HepG2 (cell line): ENCODE data around the gene RSPRY1. TPM values are rescaled to one million over a fixed set of nuclear protein-coding genes. Genes with fewer than 3 reads are reported as not detected.

Source experiments
- ATAC-seq: fragments of 200-7000 bp; cut with Tn5 transposase; 3 replicates; pipeline ENCODE4 v1.9.1; 2020; ENCODE audit warnings: mild to moderate bottlenecking, moderate library complexity
- BruUV-seq: library from RNA; stranded (reverse); fragments of 400-500 nt; replicated peaks from 2 replicates; lab custom pipeline; 2021; lab: Mats Ljungman, UMichigan
- CTCF ChIA-PET: fragments of 300-600 bp; formaldehyde crosslinking; extraction: SDS; loops from one replicate; lab custom pipeline; 2021; ENCODE audit warnings: low total read pairs, inconsistent platforms, low intra/inter-chr PET ratio; lab: Yijun Ruan, JAX
- POLR2A ChIA-PET: fragments of 350-600 bp; sonication (Branson Sonifier 250); formaldehyde crosslinking; loops from one replicate; lab custom pipeline; 2020; ENCODE audit warnings: antibody characterized with exemption, inconsistent platforms; lab: Yijun Ruan, JAX
- DNase-seq: peaks from one replicate; pipeline ENCODE4 v3.0.0-alpha.2; 2015; ENCODE audit warnings: low spot score
- FAIRE-seq: peaks from 3 replicates; lab custom pipeline; 2011; peaks lifted over from hg19 to GRCh38; lab: Jason Lieb, UNC
- H2AFZ ChIP-seq: one replicate; pipeline ENCODE4 v1.6.1; 2011; ENCODE audit warnings: low read length, inconsistent platforms
- H3K27ac ChIP-seq: fragments of 300-600 bp; 3 replicates; pipeline ENCODE4 v1.8.0; 2011; ENCODE audit warnings: mixed run types, mild to moderate bottlenecking, mixed read lengths, low read length, inconsistent platforms; ENCODE audit not compliant: insufficient read depth; ENCODE audit errors: extremely low read length
- H3K27me3 ChIP-seq, 2 experiments: fragments of 200-600 bp in 1 of 2; 2 replicates in 1 of 2; 3 replicates in 1 of 2; pipeline versions ENCODE4 v1.6.0 to v1.8.0; 2011; ENCODE audit warnings: low read length in 2 of 2, mild to moderate bottlenecking in 2 of 2, moderate library complexity in 2 of 2, inconsistent platforms in 1 of 2; ENCODE audit not compliant: insufficient read depth in 2 of 2, control insufficient read depth in 1 of 2
- H3K36me3 ChIP-seq, 2 experiments: fragments of 200-600 bp in 1 of 2; replicated peaks in 1 of 2; 2 replicates in 1 of 2; 3 replicates in 1 of 2; pipeline versions ENCODE4 v1.5.1 to v1.8.0; 2011; ENCODE audit warnings: low read length in 2 of 2, inconsistent platforms in 1 of 2; ENCODE audit not compliant: insufficient read depth in 2 of 2, control insufficient read depth in 1 of 2
- H3K4me1 ChIP-seq: 2 replicates; pipeline ENCODE4 v1.5.1; 2012; ENCODE audit warnings: low read length, inconsistent platforms; ENCODE audit not compliant: insufficient read depth
- H3K4me2 ChIP-seq: 2 replicates; pipeline ENCODE4 v1.6.0; 2011; ENCODE audit warnings: low read depth, low read length, inconsistent platforms
- H3K4me3 ChIP-seq, 3 experiments: fragments of 200-600 bp in 1 of 3; sonication (generic), shearing (Covaris generic) in 1 of 3; replicated peaks in 1 of 3; 2 replicates each; pipeline ENCODE4 v1.5.1; 2011 to 2016; ENCODE audit warnings: low read length in 3 of 3, inconsistent platforms in 2 of 3, low read depth in 2 of 3, mild to moderate bottlenecking in 2 of 3, control low read depth in 1 of 3, mixed read lengths in 1 of 3; ENCODE audit not compliant: insufficient read depth in 1 of 3
- H3K79me2 ChIP-seq: one replicate; pipeline ENCODE4 v1.6.1; 2011; ENCODE audit warnings: low read length, inconsistent platforms; ENCODE audit not compliant: insufficient read depth
- H3K9ac ChIP-seq: 2 replicates; pipeline ENCODE4 v1.6.0; 2011; ENCODE audit warnings: mild to moderate bottlenecking, low read depth, low read length, inconsistent platforms; ENCODE audit not compliant: insufficient read depth
- H3K9me3 ChIP-seq: 2 replicates; pipeline ENCODE4 v1.5.1; 2012; ENCODE audit warnings: mild to moderate bottlenecking, low read length
- H4K20me1 ChIP-seq: 2 replicates; pipeline ENCODE4 v1.6.0; 2011; ENCODE audit warnings: inconsistent platforms, mild to moderate bottlenecking, low read length, moderate library complexity; ENCODE audit not compliant: insufficient read depth
- CENPT ChIP-seq: sonication (generic); formaldehyde crosslinking; IDR thresholded peaks from 2 replicates; pipeline ENCODE4 v1.8.0; 2022; ENCODE audit warnings: low read depth, mild to moderate bottlenecking, moderate library complexity, missing genetic modification reagents
- DMAP1 ChIP-seq: IDR thresholded peaks from 2 replicates; pipeline ENCODE4 v1.6.1; 2016
- PREB ChIP-seq: sonication (generic); formaldehyde crosslinking; IDR thresholded peaks from 2 replicates; pipeline ENCODE4 v1.4.0; 2020; ENCODE audit warnings: missing genetic modification reagents
- SRSF9 ChIP-seq: fragments of 200-400 bp; formaldehyde crosslinking; IDR thresholded peaks from 2 replicates; pipeline ENCODE4 v1.6.1; 2018; ENCODE audit warnings: borderline replicate concordance, mild to moderate bottlenecking, low read depth, low read length; ENCODE audit not compliant: insufficient read depth, poor library complexity, severe bottlenecking
- TAF15 ChIP-seq: fragments of 200-400 bp; formaldehyde crosslinking; IDR thresholded peaks from one replicate; pipeline ENCODE4 v1.6.1; 2018; ENCODE audit warnings: mild to moderate bottlenecking, low read depth, low read length; ENCODE audit not compliant: poor library complexity, severe bottlenecking
- TBL1XR1 ChIP-seq: fragments of 150-350 bp; IDR thresholded peaks from 2 replicates; pipeline ENCODE4 v1.6.1; 2014; ENCODE audit warnings: borderline replicate concordance, low read length; ENCODE audit not compliant: partially characterized antibody
- TEAD3 ChIP-seq: optimal IDR thresholded peaks from 2 replicates; pipeline ENCODE3; 2016; ENCODE audit warnings: borderline replicate concordance
- ZBTB4 ChIP-seq: sonication (generic); formaldehyde crosslinking; IDR thresholded peaks from 2 replicates; pipeline ENCODE4 v1.4.0; 2020; ENCODE audit warnings: missing genetic modification reagents, mild to moderate bottlenecking, borderline replicate concordance
- ZNF337 ChIP-seq: sonication (generic); formaldehyde crosslinking; IDR thresholded peaks from 2 replicates; pipeline ENCODE4 v1.5.1; 2020; ENCODE audit warnings: missing genetic modification reagents, low read depth, mild to moderate bottlenecking, borderline replicate concordance
- ZNF468 ChIP-seq: sonication (generic); formaldehyde crosslinking; IDR thresholded peaks from 2 replicates; pipeline ENCODE4 v1.8.0; 2022; ENCODE audit warnings: mild to moderate bottlenecking, moderate library complexity, missing genetic modification reagents
- ZNF605 ChIP-seq: sonication (generic); formaldehyde crosslinking; IDR thresholded peaks from 2 replicates; pipeline ENCODE4 v1.8.0; 2022; ENCODE audit warnings: mild to moderate bottlenecking, missing genetic modification reagents
- WGBS: methylation state at CpG from one replicate; pipeline ENCODE4 v1.1.6; 2017; ENCODE audit warnings: low lambda C conversion rate; 5-methylcytosine and 5-hydroxymethylcytosine counted together
- in situ Hi-C: cut with HindIII; loops from 2 replicates; pipeline ENCODE4 v1.10.0; 2017; ENCODE audit warnings: low pct_unique_long_range_greater_than_20kb; ENCODE audit not compliant: extremely low pct_ligation_motif_present
- intact Hi-C: fragments of 100-400 bp; cut with micrococcal nuclease; formaldehyde crosslinking; loops from one replicate; pipeline ENCODE4 v1.10.0; 2022; ENCODE audit not compliant: unreplicated experiment
- polyA plus RNA-seq, 8 experiments: library from polyadenylated mRNA; depleted of rRNA in 3 of 8; stranded (reverse) in 7 of 8; unstranded in 1 of 8; fragments of >200 nt; fragmentation: Illumina TruSeq in 4 of 8; extraction: Trizol in 4 of 8; gene quantifications; 2 replicates each; pipeline versions ENCODE4 v1.2.1 to v1.2.3, GENCODE V29; 2011 to 2016; ENCODE audit warnings: low read depth in 4 of 8, missing spikeins in 1 of 8, mixed read lengths in 1 of 8; ENCODE audit not compliant: insufficient read depth in 1 of 8
- total RNA-seq, 5 experiments: library from RNA; depleted of rRNA; stranded (reverse); fragments of >200 nt; fragmentation: Illumina TruSeq; extraction: Trizol; gene quantifications; 2 replicates each; pipeline ENCODE4 v1.2.3, GENCODE V29; 2016; ENCODE audit warnings: low read depth in 1 of 5
- TF ChIP-seq, protein P1 (sequence below): IDR thresholded peaks from 2 replicates; pipeline ENCODE4 v1.6.1; 2016; ENCODE audit warnings: low read depth
- TF ChIP-seq, protein P2 (sequence below): sonication (generic); formaldehyde crosslinking; IDR thresholded peaks from 2 replicates; pipeline ENCODE4 v1.4.0; 2020; ENCODE audit warnings: missing genetic modification reagents, borderline replicate concordance

RSPRY1 gene
- total and polyA plus RNA-seq, 2 of the 13 experiments (the other 11 are each of a cell fraction or from before 2014, with no cell fraction given), result 53.4 to 61.0 TPM

DNA sequence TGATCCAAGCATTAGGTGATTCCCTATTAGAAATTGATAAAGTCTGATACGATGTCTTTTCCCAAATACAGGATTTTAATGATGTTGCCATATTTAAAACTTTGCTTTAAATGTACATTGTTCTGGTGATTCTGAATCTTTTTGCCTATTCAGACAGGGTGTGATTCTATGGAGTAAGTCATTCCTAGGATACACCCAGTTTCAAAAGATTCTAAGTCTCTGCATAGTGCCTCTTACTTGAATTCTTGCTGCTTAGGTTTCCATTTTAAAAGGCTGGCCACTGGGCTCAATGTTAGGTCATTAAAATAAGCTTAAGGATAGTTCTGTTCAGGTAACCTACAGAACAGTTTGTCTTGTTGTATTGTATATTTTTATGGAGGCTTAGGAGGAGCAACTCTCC lies 36.9 kb downstream of the RSPRY1 start:
- H3K36me3 ChIP-seq, result peaks cover 41 to 89% of the 10 kb centered on the region in 2 experiments
- H3K79me2 ChIP-seq, result peaks cover 2% of the 10 kb centered on the region
- no peak overlapping the region for H3K4me2 ChIP-seq
- no peaks in the 10 kb centered on the region for H3K27me3 ChIP-seq
- no peaks in the 10 kb centered on the region for H3K4me1 ChIP-seq
- TF ChIP-seq ZNF337 (CRISPR knock-in tag) (no peak), DMAP1 (CRISPR knock-in tag) (no peak), TAF15 (no peak), ZNF468 (CRISPR knock-in tag) (no peak), PREB (CRISPR knock-in tag) (no peak), SRSF9 (no peak), ZBTB4 (CRISPR knock-in tag) (no peak), TEAD3 (CRISPR knock-in tag) (no peak), CENPT (no peak), ZNF605 (CRISPR knock-in tag) (no peak), TBL1XR1 (no peak)
- TF ChIP-seq, protein P1, sequence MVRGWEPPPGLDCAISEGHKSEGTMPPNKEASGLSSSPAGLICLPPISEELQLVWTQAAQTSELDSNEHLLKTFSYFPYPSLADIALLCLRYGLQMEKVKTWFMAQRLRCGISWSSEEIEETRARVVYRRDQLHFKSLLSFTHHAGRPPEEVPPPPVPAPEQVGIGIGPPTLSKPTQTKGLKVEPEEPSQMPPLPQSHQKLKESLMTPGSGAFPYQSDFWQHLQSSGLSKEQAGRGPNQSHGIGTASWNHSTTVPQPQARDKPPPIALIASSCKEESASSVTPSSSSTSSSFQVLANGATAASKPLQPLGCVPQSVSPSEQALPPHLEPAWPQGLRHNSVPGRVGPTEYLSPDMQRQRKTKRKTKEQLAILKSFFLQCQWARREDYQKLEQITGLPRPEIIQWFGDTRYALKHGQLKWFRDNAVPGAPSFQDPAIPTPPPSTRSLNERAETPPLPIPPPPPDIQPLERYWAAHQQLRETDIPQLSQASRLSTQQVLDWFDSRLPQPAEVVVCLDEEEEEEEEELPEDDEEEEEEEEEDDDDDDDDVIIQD (CRISPR knock-in tag), result no peak
- TF ChIP-seq, protein P2, sequence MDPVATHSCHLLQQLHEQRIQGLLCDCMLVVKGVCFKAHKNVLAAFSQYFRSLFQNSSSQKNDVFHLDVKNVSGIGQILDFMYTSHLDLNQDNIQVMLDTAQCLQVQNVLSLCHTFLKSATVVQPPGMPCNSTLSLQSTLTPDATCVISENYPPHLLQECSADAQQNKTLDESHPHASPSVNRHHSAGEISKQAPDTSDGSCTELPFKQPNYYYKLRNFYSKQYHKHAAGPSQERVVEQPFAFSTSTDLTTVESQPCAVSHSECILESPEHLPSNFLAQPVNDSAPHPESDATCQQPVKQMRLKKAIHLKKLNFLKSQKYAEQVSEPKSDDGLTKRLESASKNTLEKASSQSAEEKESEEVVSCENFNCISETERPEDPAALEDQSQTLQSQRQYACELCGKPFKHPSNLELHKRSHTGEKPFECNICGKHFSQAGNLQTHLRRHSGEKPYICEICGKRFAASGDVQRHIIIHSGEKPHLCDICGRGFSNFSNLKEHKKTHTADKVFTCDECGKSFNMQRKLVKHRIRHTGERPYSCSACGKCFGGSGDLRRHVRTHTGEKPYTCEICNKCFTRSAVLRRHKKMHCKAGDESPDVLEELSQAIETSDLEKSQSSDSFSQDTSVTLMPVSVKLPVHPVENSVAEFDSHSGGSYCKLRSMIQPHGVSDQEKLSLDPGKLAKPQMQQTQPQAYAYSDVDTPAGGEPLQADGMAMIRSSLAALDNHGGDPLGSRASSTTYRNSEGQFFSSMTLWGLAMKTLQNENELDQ (CRISPR knock-in tag), result no peak
- DNase-seq (no peak), ATAC-seq (no peak), FAIRE-seq (no peak)
- no peaks in the 10 kb centered on the region for H3K9me3 ChIP-seq
- WGBS, result 98% methylated on average over 1 of the region's 1 CpG
- in situ Hi-C loops (no loop called here), intact Hi-C loops (loop anchor here (5.0 kb wide), 1 partner anchor 926 kb away; no protein-coding TSS in a partner anchor)
- no TSS peak for BruUV-seq
- no peak overlapping the region for H3K4me3 ChIP-seq
- no peak overlapping the region for H3K27ac ChIP-seq
- H2AFZ ChIP-seq, result no peak overlapping the region
- ChIA-PET CTCF (no interaction called here), POLR2A (no interaction called here)
- H3K9ac ChIP-seq, result no peak overlapping the region
- no peaks in the 10 kb centered on the region for H4K20me1 ChIP-seq
